SW 1271 (cell line): ENCODE results near the gene ALAS1.

Experiments used
- DNase-seq, 2 experiments: peaks; one replicate each; lab custom pipeline; 2025; lab: John Stamatoyannopoulos, UW

Gene ALAS1

DNA sequence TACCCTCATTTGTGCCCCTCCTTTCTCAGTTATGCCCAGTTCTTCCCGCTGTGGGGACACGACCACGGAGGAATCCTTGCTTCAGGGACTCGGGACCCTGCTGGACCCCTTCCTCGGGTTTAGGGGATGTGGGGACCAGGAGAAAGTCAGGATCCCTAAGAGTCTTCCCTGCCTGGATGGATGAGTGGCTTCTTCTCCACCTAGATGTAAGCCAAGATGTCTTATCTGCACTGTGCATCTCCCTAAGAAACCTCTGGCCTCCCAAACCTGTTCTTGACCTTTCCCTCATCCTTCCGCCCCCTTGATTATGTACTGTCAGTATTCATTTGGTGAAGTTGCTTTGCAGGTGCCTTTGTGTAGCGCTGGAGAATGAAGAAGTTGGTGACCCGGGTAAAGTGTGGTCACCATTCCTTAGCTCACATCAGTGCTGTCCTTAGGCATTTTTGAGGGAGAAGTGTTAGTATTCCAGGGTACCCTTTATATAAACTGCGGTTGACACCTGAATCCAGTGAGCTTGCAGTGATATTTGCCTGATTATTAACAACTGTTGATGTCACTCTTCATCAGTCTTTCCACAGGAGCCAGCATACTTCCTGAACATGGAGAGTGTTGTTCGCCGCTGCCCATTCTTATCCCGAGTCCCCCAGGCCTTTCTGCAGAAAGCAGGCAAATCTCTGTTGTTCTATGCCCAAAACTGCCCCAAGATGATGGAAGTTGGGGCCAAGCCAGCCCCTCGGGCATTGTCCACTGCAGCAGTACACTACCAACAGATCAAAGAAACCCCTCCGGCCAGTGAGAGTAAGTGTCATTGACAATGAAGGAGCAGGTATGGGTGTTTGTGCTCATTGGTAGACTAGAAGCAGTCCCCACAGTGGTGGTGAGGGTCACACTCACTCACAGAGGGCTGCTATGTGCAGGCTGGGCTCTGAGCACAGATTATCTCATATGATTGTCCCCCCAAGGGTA is 966 bp downstream of the ALAS1 start:
- DNase-seq = no peak

DNA sequence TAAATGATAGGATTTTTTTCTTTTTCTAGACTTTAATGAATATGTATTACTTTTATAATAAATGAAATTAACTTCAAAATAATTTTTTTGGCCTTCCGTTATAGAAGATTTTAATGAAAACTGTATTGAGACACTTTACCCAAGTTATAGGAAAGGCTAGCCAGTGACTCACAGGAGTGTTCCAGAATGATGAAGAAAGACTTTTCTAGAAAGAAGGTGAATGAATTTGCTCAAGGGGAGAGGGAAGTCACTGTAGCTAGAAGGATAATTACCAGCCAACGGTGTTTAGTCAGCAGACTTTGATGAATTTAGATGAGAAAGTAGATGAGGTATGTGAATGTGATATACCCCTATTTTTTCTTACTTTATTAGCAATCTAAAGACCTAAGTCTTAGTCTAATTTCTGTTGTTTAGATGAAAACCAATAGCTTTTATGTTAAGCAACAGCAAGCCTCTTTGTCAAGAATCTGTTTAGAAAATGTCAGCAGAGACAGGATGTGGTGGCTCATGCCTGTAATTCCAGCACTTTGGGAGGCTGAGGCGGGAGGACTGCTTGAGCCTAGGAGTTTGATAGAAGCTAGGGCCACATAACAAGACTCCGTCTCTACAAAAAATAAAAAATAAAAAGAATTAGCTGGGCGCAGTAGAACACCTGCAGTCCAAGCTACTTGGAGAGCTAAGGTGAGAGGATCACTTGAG is 3.2 kb downstream of the ALAS1 start:
- DNase-seq = no peak

- no peak for DNase-seq
Observed at GRCh38 chr3:52202384-52203077, 4.6 kb downstream of the ALAS1 start.

GRCh38 chr3:52203701-52204100 is 5.7 kb downstream of the ALAS1 start:
- no peak for DNase-seq

- no peak for DNase-seq
Observed at GRCh38 chr3:52204337-52205073, 6.5 kb downstream of the ALAS1 start.

DNA sequence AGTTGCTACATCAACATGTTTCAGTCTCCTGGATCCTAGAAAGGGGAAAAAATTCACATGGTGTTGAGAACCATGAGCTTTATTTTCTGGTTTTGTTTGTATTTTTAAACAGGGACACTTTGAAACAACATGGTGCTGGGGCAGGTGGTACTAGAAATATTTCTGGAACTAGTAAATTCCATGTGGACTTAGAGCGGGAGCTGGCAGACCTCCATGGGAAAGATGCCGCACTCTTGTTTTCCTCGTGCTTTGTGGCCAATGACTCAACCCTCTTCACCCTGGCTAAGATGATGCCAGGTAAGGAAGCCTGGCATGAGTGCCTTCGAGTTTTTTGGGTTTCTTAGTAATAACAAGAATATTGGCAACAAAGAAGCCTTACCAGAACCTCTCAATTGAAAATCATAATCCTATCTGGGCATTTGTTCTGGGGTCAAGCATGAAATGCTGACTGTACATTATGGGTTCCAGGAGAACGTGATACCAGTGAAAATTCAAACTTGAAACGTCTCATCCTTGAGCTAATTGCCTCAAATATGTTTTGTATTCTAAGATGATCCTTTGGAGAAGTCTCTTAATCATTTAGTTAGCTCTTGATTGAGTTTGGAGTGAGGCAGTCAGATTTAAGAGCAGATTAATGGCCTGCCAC is 7.9 kb downstream of the ALAS1 start:
- DNase-seq = no peak

GRCh38 chr3:52208556-52208955 is 10.6 kb downstream of the ALAS1 start:
- DNase-seq = no peak

- no peak for DNase-seq
Observed at GRCh38 chr3:52210037-52210436, 12.1 kb downstream of the ALAS1 start.

GRCh38 chr3:52210550-52211046 is 12.6 kb downstream of the ALAS1 start:
- DNase-seq = no peak

DNA sequence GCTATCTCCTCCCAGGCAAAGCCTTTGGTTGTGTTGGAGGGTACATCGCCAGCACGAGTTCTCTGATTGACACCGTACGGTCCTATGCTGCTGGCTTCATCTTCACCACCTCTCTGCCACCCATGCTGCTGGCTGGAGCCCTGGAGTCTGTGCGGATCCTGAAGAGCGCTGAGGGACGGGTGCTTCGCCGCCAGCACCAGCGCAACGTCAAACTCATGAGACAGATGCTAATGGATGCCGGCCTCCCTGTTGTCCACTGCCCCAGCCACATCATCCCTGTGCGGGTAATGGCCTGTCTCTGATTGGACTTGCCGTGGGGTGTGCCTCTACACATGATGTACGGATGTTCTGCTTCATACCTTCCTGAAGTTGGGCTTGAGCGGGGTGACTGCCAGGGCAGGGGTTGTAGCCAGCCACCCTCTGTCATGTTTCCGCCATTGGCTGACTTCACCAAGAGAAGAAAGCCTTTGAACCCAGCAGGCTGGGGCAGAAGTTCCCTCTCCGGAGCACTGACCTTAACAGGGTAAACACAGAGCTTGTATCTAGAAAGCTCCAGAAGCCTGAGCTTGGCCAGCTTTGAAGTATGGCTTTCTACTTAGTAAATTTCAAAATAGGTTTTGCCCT is 13.4 kb downstream of the ALAS1 start:
- DNase-seq = no peak

DNA sequence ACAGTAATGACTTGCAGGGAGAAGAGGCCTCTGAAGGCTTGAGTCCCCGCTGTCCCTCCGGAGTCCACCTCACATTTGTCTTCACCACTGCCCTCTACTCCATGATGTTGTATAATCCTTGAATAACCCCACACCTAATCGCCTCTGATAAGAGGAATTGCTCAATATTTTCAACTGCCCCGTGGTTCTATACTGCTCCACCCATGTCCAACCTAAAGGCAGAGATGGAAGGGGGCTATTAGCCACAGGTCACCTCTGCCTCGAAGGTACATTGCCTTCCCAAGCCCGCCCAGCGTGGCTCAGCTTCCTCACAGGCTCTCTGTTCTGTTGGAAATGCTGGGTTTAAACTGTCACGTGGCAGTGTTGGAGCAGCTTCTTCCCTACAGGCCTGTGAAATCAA is 15.0 kb downstream of the ALAS1 start:
- no peak for DNase-seq

- DNase-seq = no peak
Observed at GRCh38 chr3:52213901-52214300, 15.9 kb downstream of the ALAS1 start.

DNA sequence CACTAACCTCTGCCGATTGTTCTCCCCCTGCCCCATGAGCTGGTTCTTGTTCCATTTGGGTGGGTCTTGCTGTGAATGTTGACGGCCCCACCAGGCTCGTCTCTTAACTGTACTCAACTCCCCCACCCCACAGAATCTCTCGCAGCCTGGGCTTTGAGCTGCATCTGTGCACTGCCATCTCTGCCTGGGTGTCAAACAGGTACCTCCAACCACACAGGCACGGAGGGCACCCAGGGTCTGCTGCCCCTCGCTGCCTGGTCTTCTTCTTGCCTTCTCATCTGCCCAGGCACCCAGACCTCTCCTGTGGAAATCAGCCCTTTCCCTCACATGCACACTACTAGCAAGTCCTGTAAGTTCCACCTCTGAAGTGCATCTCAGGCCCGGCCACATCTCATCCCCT is 17.4 kb downstream of the ALAS1 start:
- no peak for DNase-seq

DNA sequence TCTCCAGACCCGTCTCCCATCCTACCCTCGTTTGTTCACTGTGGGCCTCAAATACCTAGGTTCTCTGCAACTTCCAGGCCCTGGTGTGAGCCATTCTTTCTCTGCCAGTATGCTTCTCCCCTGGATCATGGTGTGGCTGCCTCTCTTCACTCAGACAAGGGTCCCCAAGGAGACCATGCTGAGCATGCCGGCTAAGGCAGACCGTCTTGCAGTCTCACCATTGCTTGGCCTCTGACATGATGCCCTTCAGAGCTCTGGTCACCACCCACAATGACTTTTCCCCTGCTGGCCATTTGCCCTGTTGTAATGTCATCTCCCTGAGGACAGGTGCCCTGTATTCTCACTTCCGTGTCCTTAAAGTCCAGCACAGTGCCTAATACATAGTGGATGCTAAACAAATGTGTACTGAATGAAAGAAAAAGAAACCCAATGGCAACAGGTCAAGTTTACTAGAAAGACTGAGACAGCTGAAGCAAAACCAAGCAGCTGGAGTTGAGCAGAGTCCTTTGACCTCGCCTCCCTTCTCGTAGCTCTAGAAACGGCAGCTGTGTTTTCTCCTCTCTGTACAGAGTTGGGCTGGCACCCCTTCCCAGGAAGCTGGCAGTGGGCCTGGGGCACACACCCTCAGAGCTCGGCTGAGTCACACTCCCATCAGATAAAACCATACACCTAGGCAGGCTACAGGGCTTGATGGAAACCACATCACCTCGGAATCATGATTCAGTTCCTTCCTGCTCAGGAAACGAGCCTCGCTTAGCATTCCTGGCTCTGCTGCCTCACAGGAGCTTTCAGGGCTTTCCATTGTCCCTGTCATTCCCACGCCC is 18.8 kb downstream of the ALAS1 start:
- peak; percentile 56 to 83 for DNase-seq

GRCh38 chr3:52217409-52217805 is 19.4 kb downstream of the ALAS1 start:
- no peak for DNase-seq

- no peak for DNase-seq
Observed at GRCh38 chr3:52218026-52218425, 20.1 kb downstream of the ALAS1 start.

DNA sequence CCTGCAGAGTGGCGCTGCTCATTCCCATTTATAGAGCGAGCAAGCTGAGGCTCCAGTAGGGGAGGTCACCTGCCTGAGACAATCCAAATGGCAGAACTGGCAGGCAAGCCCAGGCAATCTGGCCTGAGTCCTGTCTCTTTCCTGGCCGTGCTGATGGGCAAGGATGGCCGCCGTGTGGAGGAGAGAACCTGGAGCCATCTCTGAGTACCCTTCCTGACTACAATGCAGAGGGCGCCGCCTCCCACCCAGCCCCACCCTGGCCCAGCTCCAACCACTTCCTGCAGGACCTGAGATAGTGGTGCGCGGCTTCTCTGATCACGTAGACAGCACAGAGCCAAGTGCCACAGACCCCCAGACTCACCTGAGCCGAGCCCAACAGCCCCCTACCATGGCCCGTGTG is 20.5 kb downstream of the ALAS1 start:
- no peak for DNase-seq

GRCh38 chr3:52218937-52219650 is 21.1 kb downstream of the ALAS1 start:
- no peak for DNase-seq

GRCh38 chr3:52220380-52221026 is 22.5 kb downstream of the ALAS1 start:
- peak in 1 of 2 experiments; percentile 62 for DNase-seq
